ENCODE results near the gene SERF1A. TPM values are rescaled to one million over a fixed set of nuclear protein-coding genes. Genes with fewer than 3 reads are reported as not detected.
"Not testable (repeated sequence)": the region's sequence is repeated elsewhere in the genome, so short reads cannot be mapped to it uniquely, and the experiment has no call there.

Gene SERF1A
- 1 to 10 TPM in 2 of 4 donors, under 1 TPM in 2; 0.59 to 7.8 (median 4.1) TPM for total RNA-seq

DNA sequence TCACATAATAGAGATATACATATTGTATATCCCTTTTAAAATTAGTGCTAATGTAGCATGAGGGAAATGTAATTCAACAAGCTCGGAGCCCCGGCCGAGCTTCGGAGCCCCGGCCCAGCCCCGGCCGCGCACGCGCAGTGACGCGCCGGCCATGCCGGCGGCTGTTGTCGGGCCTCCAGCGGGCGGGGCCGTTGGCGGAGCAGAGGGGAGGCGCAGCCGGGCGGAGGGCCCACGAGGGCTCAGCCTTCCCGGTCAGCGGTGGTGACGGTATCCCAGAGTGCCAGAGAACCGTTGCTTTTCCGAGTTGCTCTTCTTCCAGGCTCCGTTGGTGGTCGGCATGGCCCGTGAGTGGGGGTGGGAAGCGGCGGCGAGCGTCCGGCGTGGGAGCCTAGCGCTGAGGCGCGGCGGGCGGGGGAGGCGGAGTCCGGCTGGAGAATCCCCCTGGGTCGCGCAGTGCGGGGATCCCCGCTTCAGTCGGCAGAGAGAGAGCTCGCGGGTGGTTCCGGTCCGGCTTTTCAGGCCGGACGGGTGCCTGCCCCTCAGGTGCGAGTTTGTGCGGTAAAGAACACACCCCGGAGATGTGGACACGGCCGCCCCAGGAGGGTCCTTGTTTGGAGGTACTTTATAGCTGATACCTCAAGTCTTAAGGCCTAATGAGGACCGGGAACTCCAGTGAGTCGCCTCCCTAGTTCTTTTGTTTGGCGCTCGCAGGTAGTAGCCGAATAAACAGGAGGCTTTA, at the start of gene SERF1A:
Gene SERF1A (plus strand): TSS at position 137 of the 739 bp plus-strand sequence. CDS start 201 bp downstream, at position 338.
- DNase-seq (ENCODE audit: low spot score in 2 of 2); intact Hi-C loops (cut with DNase I; ENCODE audit: low total_unique reads); H3K4me3 ChIP-seq (ENCODE audit: low read depth, poor library complexity, severe bottlenecking): not testable (repeated sequence)
- WGBS, 2 donors = no CpG with 5 or more reads among the region's 66 CpGs

DNA sequence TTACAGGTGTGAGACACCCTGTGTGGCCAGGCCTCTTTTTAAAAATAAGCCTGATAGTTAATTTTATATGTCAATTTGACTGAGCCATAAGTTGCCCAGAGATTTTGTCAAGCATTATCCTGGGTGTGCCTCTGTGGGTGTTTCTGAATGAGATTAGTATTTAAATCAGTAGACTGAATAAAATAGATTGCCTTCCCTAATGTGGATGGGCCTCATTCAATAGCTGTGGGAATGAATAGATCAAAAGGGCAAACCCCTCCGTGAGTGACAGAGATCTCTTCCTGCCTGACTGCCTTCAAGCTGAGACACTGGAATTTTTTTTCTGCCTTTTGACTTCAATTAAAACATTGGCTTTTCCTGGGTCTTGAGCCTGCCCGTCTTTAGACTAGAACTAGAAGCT, 33.7 kb upstream of the SERF1A start:
- DNase-seq (ENCODE audit: low spot score in 2 of 2); intact Hi-C loops (cut with DNase I; ENCODE audit: low total_unique reads); H3K4me3 ChIP-seq (ENCODE audit: low read depth, poor library complexity, severe bottlenecking): not testable (repeated sequence)
- no CpG with 5 or more reads among the region's 2 CpGs for WGBS, 2 donors

DNA sequence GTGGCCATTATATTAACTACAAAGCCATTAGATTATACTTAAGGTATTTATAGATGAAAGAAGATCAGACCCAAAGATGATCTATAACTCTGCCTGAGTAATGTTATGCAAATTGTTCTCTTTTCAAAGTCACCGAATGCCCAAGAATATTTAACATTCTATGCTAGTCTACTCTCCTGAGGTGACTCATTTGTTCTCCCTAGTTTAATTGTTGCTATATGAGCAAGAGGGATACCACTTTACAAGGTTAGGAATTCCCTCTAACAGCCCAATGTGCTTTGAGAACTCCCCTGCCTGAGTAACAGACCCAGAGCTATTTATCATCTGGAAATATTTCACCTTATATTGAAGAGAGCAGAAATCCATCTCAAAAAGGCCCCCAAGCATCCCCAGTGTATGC, 29.8 kb upstream of the SERF1A start:
- DNase-seq (ENCODE audit: low spot score in 2 of 2); H3K4me3 ChIP-seq (ENCODE audit: low read depth, poor library complexity, severe bottlenecking); intact Hi-C loops (cut with DNase I; ENCODE audit: low total_unique reads): not testable (repeated sequence)
- WGBS, 2 donors = no CpG with 5 or more reads among the region's 1 CpG

DNA sequence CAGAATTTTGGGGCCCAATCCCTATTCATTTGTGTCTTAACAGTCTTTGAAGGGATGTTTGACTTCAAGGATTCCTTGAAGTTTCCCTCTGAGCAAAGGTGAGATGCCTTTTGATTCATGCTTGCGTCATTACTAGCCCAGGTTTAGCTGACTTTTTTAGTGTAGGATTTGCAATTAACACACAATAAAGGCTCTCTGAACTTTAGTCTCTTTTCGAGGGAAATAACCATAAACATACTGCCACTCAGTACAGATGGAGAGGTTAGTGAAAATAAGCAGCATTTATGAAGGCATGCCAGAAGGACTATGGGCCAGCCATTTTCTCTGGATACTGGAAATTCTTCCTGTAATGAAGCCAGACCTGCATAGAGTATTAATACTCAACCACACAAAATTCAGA, 4.4 kb upstream of the SERF1A start:
- H3K4me3 ChIP-seq (ENCODE audit: low read depth, poor library complexity, severe bottlenecking); DNase-seq (ENCODE audit: low spot score in 2 of 2); intact Hi-C loops (cut with DNase I; ENCODE audit: low total_unique reads): not testable (repeated sequence)
- WGBS, 2 donors = no CpG with 5 or more reads among the region's 2 CpGs

DNA sequence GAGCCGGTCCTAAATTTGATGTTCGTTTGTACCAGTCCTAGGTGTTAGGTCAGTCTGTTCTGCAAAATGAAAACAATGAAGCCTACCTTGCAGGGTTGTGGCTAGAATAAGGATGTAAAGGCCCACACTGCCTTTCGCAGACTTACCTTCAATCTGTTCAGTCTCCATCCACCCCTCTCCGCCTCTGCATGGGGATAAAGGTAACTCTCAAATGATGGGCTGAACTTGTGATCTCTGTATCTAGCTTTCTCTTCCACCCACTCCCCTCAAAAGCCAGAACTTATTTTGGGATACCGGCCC, 753 bp downstream of the SERF1A start:
- intact Hi-C loops (cut with DNase I; ENCODE audit: low total_unique reads); DNase-seq (ENCODE audit: low spot score in 2 of 2); H3K4me3 ChIP-seq (ENCODE audit: low read depth, poor library complexity, severe bottlenecking): not testable (repeated sequence)
- WGBS, 2 donors = no CpG with 5 or more reads among the region's 5 CpGs

DNA sequence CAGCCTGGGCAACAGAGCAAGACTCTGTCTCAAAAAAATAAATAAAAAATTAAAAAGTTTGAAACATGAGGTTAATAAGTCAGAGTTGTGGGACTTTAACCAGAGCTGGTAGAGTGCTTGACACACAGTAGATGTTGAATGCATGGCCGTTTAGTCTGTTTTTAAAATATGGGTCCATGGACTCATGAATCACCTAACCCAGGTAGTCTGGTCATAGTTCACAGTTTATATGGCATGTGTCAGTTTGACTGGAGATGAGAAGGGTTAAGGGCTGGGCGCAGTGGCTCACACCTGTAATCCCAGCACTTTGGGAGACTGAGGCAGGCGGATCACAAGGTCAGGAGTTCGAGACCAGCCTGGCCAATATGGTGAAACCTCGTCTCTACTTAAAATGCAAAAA, 6.2 kb downstream of the SERF1A start:
- intact Hi-C loops (cut with DNase I; ENCODE audit: low total_unique reads); H3K4me3 ChIP-seq (ENCODE audit: low read depth, poor library complexity, severe bottlenecking); DNase-seq (ENCODE audit: low spot score in 2 of 2): not testable (repeated sequence)
- WGBS, 2 donors = no CpG with 5 or more reads among the region's 5 CpGs

DNA sequence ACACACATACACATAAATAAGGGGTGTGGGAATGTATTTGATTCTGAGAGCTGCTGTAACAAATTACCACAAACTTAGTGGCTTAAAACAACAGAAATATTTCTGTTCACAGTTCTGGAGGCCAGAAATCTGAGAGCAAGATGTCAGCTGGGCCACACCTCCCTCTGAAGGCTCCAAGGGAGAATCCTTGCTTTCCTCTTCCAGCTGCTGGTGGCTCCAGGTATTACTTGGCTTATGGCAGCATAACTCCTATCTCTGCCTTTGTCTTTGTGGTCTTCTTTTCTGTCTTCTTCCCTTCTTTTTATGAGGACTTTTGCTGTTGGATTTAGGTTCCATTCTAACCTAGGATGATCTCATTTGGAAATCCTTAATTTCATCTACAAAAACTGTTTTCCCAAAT, 16.4 kb downstream of the SERF1A start:
- DNase-seq (ENCODE audit: low spot score in 2 of 2); intact Hi-C loops (cut with DNase I; ENCODE audit: low total_unique reads); H3K4me3 ChIP-seq (ENCODE audit: low read depth, poor library complexity, severe bottlenecking): not testable (repeated sequence)

DNA sequence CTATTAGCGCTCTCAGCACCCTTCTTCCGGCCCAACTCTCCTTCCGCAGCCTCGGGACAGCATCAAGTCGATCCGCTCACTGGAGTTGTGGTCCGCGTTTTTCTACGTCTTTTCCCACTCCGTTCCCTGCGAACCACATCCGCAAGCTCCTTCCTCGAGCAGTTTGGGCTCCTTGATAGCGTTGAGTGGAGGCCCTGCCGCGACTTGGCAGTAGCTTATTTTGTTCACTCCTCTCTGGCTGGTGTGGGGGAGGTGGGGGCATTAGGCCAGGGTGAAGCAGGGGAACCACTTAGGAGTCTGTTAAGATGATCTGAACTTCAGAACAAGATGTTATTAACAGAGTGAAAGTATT, 24.7 kb downstream of the SERF1A start:
- no CpG with 5 or more reads among the region's 16 CpGs for WGBS, 2 donors

DNA sequence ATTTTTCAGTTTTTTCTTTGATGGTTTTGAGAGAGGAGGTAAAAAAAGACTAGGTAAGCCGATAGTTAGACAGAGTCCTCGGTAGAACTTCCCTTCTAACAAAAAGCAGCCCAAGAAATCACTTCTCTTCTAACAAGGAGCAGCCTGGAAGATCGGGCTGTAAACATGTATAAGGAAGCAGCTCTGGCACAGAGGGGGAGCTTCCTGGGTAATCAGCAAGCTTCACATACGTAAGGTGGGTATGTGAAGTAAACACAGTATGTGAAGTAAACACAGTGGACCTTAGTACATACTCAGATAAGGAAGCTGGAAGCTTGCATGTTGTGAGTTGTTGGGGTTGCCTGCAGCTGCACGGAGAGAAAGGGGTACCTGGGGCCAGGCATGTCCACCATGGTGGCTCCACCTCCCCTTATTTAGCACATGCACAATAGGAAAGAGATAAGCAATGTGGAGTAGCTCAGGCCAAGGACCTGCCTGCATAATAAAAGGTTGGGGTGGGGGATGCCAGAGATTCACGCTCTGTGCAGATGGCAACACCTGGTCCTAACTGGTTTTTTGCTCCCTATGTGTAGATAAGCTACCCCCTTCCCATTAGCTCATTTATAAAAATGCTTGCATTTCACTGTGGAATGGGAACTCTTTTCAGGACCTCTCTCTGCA, 31.4 kb downstream of the SERF1A start:
- WGBS, 2 donors = no CpG with 5 or more reads among the region's 6 CpGs
- DNase-seq (ENCODE audit: low spot score in 2 of 2); H3K4me3 ChIP-seq (ENCODE audit: low read depth, poor library complexity, severe bottlenecking); intact Hi-C loops (cut with DNase I; ENCODE audit: low total_unique reads): not testable (repeated sequence)

More for the DNA sequence above, 24.7 kb downstream of the SERF1A start:
- intact Hi-C loops (cut with DNase I; ENCODE audit: low total_unique reads); DNase-seq (ENCODE audit: low spot score in 2 of 2); H3K4me3 ChIP-seq (ENCODE audit: low read depth, poor library complexity, severe bottlenecking): not testable (repeated sequence)

DNA sequence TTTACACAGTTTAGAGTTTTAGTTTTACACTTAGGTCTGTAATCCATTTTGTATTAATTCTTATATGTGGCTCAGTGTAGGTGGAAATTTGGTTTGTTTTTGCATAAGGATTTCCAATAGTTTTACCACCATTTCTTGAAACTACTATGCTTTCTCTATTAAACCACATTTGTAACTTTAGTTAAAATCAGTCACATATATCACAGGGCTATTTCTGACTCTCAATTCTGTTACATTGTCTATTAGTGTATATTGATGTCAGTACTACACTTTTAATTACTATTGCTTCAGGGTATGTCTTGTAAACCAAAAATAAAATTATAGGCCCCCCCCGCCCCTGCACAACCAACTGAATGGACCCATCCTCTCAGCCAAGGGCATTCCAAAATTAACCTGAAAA, 32.1 kb downstream of the SERF1A start:
- no CpG with 5 or more reads among the region's 1 CpG for WGBS, 2 donors

DNA sequence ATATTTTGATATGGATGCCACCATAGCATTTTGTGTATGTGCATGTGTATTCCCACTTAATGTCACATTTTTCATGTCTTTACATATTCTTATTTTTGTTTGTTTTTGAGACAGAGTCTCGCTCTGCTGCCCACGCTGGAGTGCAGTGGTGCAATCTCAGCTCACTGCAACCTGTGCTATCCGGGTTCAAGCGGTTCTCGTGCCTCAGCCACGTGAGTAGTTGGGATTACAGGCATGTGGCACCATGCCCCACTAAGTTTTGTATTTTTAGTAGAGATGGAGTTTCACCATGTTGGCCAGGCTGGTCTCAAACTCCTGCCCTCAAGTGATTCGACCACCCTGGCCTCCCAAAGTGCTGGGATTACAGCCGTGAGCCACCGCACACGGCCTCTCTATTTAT, 52.6 kb downstream of the SERF1A start:
- intact Hi-C loops (cut with DNase I; ENCODE audit: low total_unique reads); DNase-seq (ENCODE audit: low spot score in 2 of 2); H3K4me3 ChIP-seq (ENCODE audit: low read depth, poor library complexity, severe bottlenecking): not testable (repeated sequence)
- WGBS, 2 donors = no CpG with 5 or more reads among the region's 10 CpGs

More for the DNA sequence above, 32.1 kb downstream of the SERF1A start:
- DNase-seq (ENCODE audit: low spot score in 2 of 2); H3K4me3 ChIP-seq (ENCODE audit: low read depth, poor library complexity, severe bottlenecking); intact Hi-C loops (cut with DNase I; ENCODE audit: low total_unique reads): not testable (repeated sequence)

Other genes starting within 250 kb of the SERF1A start
- 10 to 100 TPM; 16.0 to 36.3 (median 19.1) TPM for gene SMN1, start 24.4 kb downstream of the SERF1A start, total RNA-seq
- 10 to 100 TPM in 1 of 4 donors, 1 to 10 TPM in 3; 5.6 to 17.5 (median 9.1) TPM for gene NAIP, start 124.7 kb downstream of the SERF1A start, total RNA-seq
- gene GTF2H2, start 167.0 kb downstream of the SERF1A start, total RNA-seq = 10 to 100 TPM in 1 of 4 donors, 1 to 10 TPM in 3; 3.7 to 13.4 (median 5.7) TPM

Measured in lower leg skin (tissue), 4 donors.